ENCODE results near the gene PRSS3. TPM values are rescaled to one million over a fixed set of nuclear protein-coding genes. Genes with fewer than 3 reads are reported as not detected.
"Not testable (repeated sequence)": the region's sequence is repeated elsewhere in the genome, so short reads cannot be mapped to it uniquely, and the experiment has no call there.

The PRSS3 gene
- not detected for total RNA-seq

DNA sequence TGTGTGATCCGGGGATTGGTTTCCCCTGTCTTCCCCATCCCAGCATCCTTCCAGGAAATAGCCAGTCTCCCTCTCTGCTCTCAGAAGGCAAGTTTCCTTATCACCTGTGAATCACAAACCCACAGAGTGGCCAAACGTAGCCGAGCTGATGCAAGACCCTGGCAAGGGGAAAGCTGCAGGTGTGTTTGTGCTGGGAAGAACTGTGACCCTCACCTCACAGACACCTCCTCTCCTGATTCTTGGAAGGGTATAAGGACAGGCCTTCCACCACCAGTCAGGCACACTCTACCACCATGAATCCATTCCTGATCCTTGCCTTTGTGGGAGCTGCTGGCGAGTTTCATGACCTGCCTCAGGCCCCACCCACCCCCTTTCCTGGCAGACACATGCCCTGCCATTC, at the start of gene PRSS3:
Gene PRSS3 (plus strand): TSS at position 281 of the 400 bp plus-strand sequence. CDS start 13 bp downstream, at position 294.
- Histone ChIP-seq H3K27me3 (no peaks in the 10 kb centered on the region), H3K36me3 (no peaks in the 10 kb centered on the region), H3K9me3 (no peaks in the 10 kb centered on the region), H3K4me1 (no peaks in the 10 kb centered on the region), H3K4me3 (no peak within 1 kb of the TSS), H3K27ac (no peak within 1 kb of the TSS)
- TF ChIP-seq, protein P1, sequence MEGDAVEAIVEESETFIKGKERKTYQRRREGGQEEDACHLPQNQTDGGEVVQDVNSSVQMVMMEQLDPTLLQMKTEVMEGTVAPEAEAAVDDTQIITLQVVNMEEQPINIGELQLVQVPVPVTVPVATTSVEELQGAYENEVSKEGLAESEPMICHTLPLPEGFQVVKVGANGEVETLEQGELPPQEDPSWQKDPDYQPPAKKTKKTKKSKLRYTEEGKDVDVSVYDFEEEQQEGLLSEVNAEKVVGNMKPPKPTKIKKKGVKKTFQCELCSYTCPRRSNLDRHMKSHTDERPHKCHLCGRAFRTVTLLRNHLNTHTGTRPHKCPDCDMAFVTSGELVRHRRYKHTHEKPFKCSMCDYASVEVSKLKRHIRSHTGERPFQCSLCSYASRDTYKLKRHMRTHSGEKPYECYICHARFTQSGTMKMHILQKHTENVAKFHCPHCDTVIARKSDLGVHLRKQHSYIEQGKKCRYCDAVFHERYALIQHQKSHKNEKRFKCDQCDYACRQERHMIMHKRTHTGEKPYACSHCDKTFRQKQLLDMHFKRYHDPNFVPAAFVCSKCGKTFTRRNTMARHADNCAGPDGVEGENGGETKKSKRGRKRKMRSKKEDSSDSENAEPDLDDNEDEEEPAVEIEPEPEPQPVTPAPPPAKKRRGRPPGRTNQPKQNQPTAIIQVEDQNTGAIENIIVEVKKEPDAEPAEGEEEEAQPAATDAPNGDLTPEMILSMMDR (IDR thresholded peaks at IDR 0.05), result no peak
- intact Hi-C loops (cut with DNase I), result no loop called here
- no peak for DNase-seq (ENCODE audit: low spot score in 2 of 2)

DNA sequence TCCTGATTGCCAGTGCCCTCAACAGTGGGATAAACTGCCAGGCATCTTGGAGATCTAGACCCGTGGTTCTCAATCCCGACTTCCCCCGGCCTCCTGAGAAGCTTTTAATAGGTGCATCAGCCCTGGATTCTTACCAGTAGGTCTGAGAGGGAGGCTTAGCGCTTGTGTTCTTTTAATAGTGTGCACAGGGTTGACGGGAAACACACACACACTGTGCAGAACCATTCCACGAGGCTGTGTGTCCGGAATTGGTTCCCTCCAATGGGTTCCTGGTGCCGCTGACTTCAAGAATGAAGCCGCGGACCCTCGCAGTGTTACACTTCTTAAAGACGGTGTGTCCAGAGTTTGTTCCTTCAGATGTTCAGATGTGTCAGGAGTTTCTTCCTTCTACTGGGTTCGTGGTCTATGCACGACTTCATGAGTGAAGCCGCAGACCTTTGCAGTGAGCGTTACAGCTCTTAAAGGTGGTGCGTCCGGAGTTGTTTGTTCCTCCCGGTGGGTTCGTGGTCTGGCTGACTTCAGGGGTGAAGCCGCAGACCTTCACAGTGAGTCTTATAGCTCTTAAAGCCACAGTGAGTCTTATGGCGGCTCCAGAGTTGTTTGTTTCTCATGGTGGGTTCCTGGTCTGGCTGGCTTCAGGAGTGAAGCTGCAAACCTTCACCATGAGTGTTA, 46.6 kb upstream of the PRSS3 start:
- H3K4me1 ChIP-seq, result peaks cover 0 to 8% of the 10 kb centered on the region in 2 donors
- intact Hi-C loops (cut with DNase I), result no loop called here
- H3K36me3 ChIP-seq, result no peaks in the 10 kb centered on the region
- no peak overlapping the region for H3K27ac ChIP-seq
- TF ChIP-seq, protein P1 (IDR thresholded peaks at IDR 0.05), result no peak
- peaks cover 5% of the 10 kb centered on the region for H3K27me3 ChIP-seq
- no peak for DNase-seq (ENCODE audit: low spot score in 2 of 2)
- H3K4me3 ChIP-seq, result no peak overlapping the region
- H3K9me3 ChIP-seq, result no peaks in the 10 kb centered on the region

DNA sequence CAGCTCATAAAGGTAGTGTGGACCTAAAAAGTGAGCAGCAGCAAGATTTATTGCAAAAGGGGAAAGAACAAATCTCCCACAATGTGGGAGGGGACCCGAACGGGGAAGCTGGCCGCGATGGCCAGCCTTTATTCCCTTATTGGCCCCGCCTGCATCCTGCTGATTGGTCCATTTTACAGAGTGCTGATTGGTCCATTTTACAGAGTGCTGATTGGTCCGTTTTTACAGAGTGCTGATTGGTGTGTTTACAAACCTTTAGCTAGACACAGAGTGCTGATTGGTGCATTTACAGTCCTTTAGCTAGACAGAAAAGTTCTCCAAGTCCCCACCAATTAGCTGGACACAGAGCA, 46.1 kb upstream of the PRSS3 start:
- H3K36me3 ChIP-seq; H3K27me3 ChIP-seq; intact Hi-C loops (cut with DNase I): not testable (repeated sequence)

DNA sequence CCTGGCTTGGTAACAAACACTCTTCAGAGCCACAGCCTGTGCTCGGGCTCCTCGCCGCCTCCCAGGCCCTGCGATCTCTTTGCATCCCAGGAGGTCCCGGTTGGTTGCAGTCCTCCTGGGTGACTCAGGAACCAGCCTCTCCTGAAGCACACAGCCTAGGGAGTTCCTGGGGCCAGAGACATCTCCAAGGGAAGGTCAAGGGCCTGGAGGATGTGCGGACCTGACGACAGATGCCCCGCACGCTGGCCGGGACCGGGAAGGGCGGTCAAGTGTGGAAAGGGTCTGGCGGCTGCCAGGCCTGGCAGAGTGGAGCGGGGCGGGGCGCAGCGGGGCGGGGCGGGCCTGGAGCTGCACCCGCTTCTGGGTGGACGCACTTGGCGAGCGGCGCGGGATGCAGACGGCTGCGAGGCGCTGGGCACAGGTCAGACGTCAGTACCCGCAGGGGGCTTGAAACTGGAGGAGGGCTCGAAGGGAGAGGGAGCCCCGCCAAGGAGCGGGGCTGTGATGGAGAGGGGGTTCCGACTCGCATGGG, 45.0 kb upstream of the PRSS3 start:
- Histone ChIP-seq H3K27ac (no peak overlapping the region), H3K4me3 (peak overlapping the region; percentile 23 to 40), H3K36me3 (no peaks in the 10 kb centered on the region), H3K9me3 (no peaks in the 10 kb centered on the region), H3K4me1 (peaks cover 0 to 8% of the 10 kb centered on the region in 2 donors), H3K27me3 (peaks cover 5% of the 10 kb centered on the region)
- no peak for DNase-seq (ENCODE audit: low spot score in 2 of 2)
- TF ChIP-seq, protein P1 (IDR thresholded peaks at IDR 0.05), result no peak
- intact Hi-C loops (cut with DNase I), result no loop called here

More for the DNA sequence above, 46.1 kb upstream of the PRSS3 start:
- not testable (repeated sequence) for H3K4me3 ChIP-seq; H3K9me3 ChIP-seq; H3K27ac ChIP-seq; H3K4me1 ChIP-seq; DNase-seq (ENCODE audit: low spot score in 2 of 2)

DNA sequence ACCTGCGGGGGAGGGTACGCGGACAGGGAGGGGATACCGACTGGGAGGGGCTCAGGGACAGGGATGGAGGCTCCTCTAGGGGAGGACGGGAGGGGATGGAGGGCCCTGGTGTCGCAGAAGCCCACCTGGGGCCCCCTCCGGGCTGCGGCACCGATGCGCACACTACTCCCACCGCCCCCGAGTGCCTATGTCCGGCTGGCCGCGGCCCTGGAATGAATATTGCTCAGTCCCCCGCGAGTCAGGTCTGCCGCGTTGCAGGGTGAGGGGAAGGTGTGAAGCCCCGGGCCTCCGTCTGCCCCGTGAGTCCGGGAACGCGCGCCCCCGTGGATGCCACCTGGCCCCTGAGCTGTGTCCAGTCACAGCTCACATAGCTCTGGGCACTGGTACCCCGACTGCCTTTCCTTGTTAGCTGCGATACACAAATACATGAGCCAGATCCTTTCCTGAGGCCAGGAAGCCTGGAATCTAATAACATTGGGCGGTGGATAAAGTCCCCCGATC, 44.5 kb upstream of the PRSS3 start:
- no peaks in the 10 kb centered on the region for H3K36me3 ChIP-seq
- H3K27ac ChIP-seq, result no peak overlapping the region
- TF ChIP-seq, protein P1 (IDR thresholded peaks at IDR 0.05), result no peak
- intact Hi-C loops (cut with DNase I), result no loop called here
- no peak for DNase-seq (ENCODE audit: low spot score in 2 of 2)
- peak overlapping the region; percentile 23 to 40 for H3K4me3 ChIP-seq
- H3K27me3 ChIP-seq, result peaks cover 5% of the 10 kb centered on the region
- no peaks in the 10 kb centered on the region for H3K9me3 ChIP-seq
- peaks cover 0 to 8% of the 10 kb centered on the region in 2 donors for H3K4me1 ChIP-seq

DNA sequence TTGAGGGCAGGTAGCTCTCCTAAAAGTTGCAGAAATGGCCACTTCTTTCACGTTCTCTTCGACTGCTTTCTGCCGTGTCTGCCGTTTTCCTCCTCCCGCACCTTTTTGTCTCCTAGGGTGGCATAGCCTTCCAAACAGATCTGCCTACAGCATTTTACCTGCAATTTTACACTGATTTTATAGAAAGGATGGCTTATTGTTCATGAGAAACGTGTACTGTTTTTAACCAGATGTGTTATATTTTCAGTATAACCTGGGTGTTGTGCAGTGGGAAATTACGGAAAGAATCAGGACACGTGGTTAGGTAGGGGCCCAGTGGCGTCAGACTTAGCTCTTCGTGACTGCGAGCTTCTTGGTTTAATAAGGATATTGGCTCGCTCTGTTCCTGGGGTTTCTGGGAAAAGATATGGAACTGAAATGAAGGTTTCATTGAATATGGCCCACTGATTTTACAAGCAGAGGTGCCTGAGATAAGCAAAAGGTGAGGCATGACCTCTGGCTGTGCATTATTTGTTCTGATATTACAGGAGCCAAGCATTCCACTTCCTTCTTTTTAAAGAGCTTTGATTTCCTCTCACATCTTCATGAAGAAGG, 43.7 kb upstream of the PRSS3 start:
- no peak for DNase-seq (ENCODE audit: low spot score in 2 of 2)
- intact Hi-C loops (cut with DNase I), result no loop called here
- no peak overlapping the region for H3K27ac ChIP-seq
- TF ChIP-seq, protein P1 (IDR thresholded peaks at IDR 0.05), result no peak
- H3K36me3 ChIP-seq, result no peaks in the 10 kb centered on the region
- H3K9me3 ChIP-seq, result no peaks in the 10 kb centered on the region
- H3K27me3 ChIP-seq, result peaks cover 5% of the 10 kb centered on the region
- no peak overlapping the region for H3K4me3 ChIP-seq
- peaks cover 0 to 8% of the 10 kb centered on the region in 2 donors for H3K4me1 ChIP-seq
